MM.1S (cell line): ENCODE measurements around the gene KRTAP5-9.
"Not testable (repeated sequence)": the region's sequence is repeated elsewhere in the genome, so short reads cannot be mapped to it uniquely, and the experiment has no call there.

Experiments
- DNase-seq: peaks from one replicate; pipeline ENCODE4 v3.0.0-alpha.2; 2015
- H2AFZ ChIP-seq: fragments of 300-600 bp; sonication (generic); 2 replicates; pipeline ENCODE4 v1.6.0; 2016; ENCODE audit warnings: antibody characterized with exemption, low read length
- H3F3A ChIP-seq: fragments of 300-600 bp; sonication (generic); 2 replicates; pipeline ENCODE4 v1.6.1; 2016; ENCODE audit warnings: mild to moderate bottlenecking, antibody characterized with exemption, low read length, moderate library complexity, mixed read lengths; ENCODE audit not compliant: insufficient read depth
- H3K27ac ChIP-seq: fragments of 300-600 bp; sonication (generic); 2 replicates; pipeline ENCODE4 v1.5.1; 2016; ENCODE audit warnings: mild to moderate bottlenecking, low read length
- H3K27me3 ChIP-seq: fragments of 300-600 bp; sonication (generic); replicated peaks from 2 replicates; pipeline ENCODE4 v1.6.0; 2016; ENCODE audit warnings: low read length; ENCODE audit not compliant: insufficient read depth
- H3K36me3 ChIP-seq: fragments of 300-600 bp; sonication (generic); replicated peaks from 2 replicates; pipeline ENCODE4 v1.6.1; 2016; ENCODE audit warnings: mild to moderate bottlenecking, low read length, mixed read lengths; ENCODE audit not compliant: insufficient read depth
- H3K4me1 ChIP-seq: fragments of 300-600 bp; sonication (generic); 2 replicates; pipeline ENCODE4 v1.6.1; 2016; ENCODE audit warnings: low read length, mixed read lengths
- H3K4me2 ChIP-seq: fragments of 300-600 bp; sonication (generic); 2 replicates; pipeline ENCODE4 v1.6.0; 2016; ENCODE audit warnings: low read depth, low read length
- H3K4me3 ChIP-seq: fragments of 300-600 bp; sonication (generic); 2 replicates; pipeline ENCODE4 v1.5.1; 2016; ENCODE audit warnings: low read length, mixed read lengths
- H3K79me2 ChIP-seq: fragments of 300-600 bp; sonication (generic); 2 replicates; pipeline ENCODE4 v1.6.1; 2016; ENCODE audit warnings: mixed run types, low read length, mixed read lengths
- H3K9ac ChIP-seq: fragments of 300-600 bp; sonication (generic); 2 replicates; pipeline ENCODE4 v1.6.1; 2016; ENCODE audit warnings: low read length, mixed read lengths
- H3K9me2 ChIP-seq: fragments of 300-600 bp; sonication (generic); replicated peaks from 2 replicates; pipeline ENCODE4 v1.6.1; 2016; ENCODE audit warnings: mild to moderate bottlenecking, low read length, mixed read lengths; ENCODE audit not compliant: insufficient read depth
- H3K9me3 ChIP-seq: fragments of 300-600 bp; sonication (generic); replicated peaks from 2 replicates; pipeline ENCODE4 v1.6.1; 2016; ENCODE audit warnings: mild to moderate bottlenecking, low read length, mixed read lengths; ENCODE audit not compliant: insufficient read depth
- H4K20me1 ChIP-seq: fragments of 300-600 bp; sonication (generic); 2 replicates; pipeline ENCODE4 v1.6.1; 2016; ENCODE audit warnings: mild to moderate bottlenecking, low read length, moderate library complexity, mixed read lengths; ENCODE audit not compliant: insufficient read depth
- EZH2 ChIP-seq: fragments of 300-600 bp; sonication (generic); optimal IDR thresholded peaks from 2 replicates; pipeline ENCODE3; 2017; ENCODE audit warnings: low read depth, mild to moderate bottlenecking, antibody characterized with exemption, low read length, mixed read lengths
- EZH2phosphoT487 ChIP-seq: fragments of 300-600 bp; sonication (generic); IDR thresholded peaks from 2 replicates; pipeline ENCODE4 v1.6.1; 2018; ENCODE audit warnings: antibody characterized with exemption, low read length
- TF ChIP-seq, protein P1 (sequence below): fragments of 300-600 bp; sonication (generic); IDR thresholded peaks from 2 replicates; pipeline ENCODE4 v1.5.1; 2016; ENCODE audit warnings: antibody characterized with exemption, low read length, mixed read lengths

Gene KRTAP5-9

DNA sequence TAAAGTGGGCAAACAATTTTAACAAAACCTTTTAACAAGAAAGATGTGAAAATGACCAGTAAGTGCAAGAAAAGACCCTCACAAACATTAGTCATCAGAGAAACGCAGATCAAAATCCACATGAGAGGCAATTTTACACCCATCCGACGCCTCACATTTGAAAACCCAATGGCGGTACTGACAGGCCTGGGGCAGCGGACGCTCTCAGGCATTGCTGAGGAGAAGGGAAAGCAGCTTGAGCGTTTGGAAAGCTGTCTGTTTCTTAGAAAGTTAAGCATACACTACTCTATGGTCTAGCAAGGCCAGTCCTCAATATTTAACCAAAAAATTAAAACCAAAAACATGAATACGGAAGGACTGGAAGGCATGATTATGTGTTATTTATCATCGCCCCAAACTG lies 12.4 kb upstream of the KRTAP5-9 start:
- no peaks in the 10 kb centered on the region for H3K36me3 ChIP-seq
- no peaks in the 10 kb centered on the region for H3F3A ChIP-seq
- H2AFZ ChIP-seq: no peak overlapping the region
- no peaks in the 10 kb centered on the region for H3K9me2 ChIP-seq
- no peaks in the 10 kb centered on the region for H3K79me2 ChIP-seq
- DNase-seq: no peak
- no peaks in the 10 kb centered on the region for H4K20me1 ChIP-seq
- no peaks in the 10 kb centered on the region for H3K4me1 ChIP-seq
- H3K4me2 ChIP-seq: no peak overlapping the region
- no peaks in the 10 kb centered on the region for H3K9me3 ChIP-seq
- peaks cover 35% of the 10 kb centered on the region for H3K27me3 ChIP-seq
- H3K9ac ChIP-seq: no peak overlapping the region
- no peak overlapping the region for H3K27ac ChIP-seq
- H3K4me3 ChIP-seq: no peak overlapping the region
- no peak for TF ChIP-seq EZH2

- H3K4me1 ChIP-seq: no peaks in the 10 kb centered on the region
- no peaks in the 10 kb centered on the region for H3K9me3 ChIP-seq
- H3K4me3 ChIP-seq: no peak overlapping the region
- peaks cover 46% of the 10 kb centered on the region for H3K27me3 ChIP-seq
- no peak overlapping the region for H3K4me2 ChIP-seq
- DNase-seq: no peak
- no peak overlapping the region for H2AFZ ChIP-seq
- H3F3A ChIP-seq: no peaks in the 10 kb centered on the region
- no peak overlapping the region for H3K9ac ChIP-seq
- no peaks in the 10 kb centered on the region for H3K36me3 ChIP-seq
- no peaks in the 10 kb centered on the region for H3K9me2 ChIP-seq
- TF ChIP-seq, protein P1, sequence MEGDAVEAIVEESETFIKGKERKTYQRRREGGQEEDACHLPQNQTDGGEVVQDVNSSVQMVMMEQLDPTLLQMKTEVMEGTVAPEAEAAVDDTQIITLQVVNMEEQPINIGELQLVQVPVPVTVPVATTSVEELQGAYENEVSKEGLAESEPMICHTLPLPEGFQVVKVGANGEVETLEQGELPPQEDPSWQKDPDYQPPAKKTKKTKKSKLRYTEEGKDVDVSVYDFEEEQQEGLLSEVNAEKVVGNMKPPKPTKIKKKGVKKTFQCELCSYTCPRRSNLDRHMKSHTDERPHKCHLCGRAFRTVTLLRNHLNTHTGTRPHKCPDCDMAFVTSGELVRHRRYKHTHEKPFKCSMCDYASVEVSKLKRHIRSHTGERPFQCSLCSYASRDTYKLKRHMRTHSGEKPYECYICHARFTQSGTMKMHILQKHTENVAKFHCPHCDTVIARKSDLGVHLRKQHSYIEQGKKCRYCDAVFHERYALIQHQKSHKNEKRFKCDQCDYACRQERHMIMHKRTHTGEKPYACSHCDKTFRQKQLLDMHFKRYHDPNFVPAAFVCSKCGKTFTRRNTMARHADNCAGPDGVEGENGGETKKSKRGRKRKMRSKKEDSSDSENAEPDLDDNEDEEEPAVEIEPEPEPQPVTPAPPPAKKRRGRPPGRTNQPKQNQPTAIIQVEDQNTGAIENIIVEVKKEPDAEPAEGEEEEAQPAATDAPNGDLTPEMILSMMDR: no peak
- no peak for TF ChIP-seq EZH2phosphoT487
- no peak for TF ChIP-seq EZH2
- no peaks in the 10 kb centered on the region for H4K20me1 ChIP-seq
- no peaks in the 10 kb centered on the region for H3K79me2 ChIP-seq
- H3K27ac ChIP-seq: no peak overlapping the region
Measured at GRCh38 chr11:71537537-71537936, 10.7 kb upstream of the KRTAP5-9 start.

DNA sequence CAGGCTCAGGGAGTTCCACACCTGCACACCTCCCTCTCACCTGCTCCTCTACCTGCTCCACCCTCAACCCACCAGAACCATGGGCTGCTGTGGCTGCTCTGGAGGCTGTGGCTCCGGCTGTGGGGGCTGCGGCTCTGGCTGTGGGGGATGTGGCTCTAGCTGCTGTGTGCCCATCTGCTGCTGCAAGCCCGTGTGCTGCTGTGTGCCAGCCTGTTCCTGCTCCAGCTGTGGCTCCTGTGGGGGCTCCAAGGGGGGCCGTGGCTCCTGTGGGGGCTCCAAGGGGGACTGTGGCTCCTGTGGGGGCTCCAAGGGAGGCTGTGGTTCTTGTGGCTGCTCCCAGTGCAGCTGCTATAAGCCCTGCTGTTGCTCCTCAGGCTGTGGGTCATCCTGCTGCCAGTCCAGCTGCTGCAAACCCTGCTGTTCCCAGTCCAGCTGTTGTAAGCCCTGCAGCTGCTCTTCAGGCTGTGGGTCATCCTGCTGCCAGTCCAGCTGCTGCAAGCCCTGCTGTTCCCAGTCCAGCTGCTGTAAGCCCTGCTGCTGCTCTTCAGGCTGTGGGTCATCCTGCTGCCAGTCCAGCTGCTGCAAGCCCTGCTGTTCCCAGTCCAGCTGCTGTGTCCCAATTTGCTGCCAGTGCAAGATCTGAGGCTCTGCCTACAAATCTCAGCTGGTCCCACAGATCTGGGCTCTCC lies 10.1 kb upstream of the KRTAP5-9 start, which contains the start of gene KRTAP5-8:
Gene KRTAP5-8 (plus strand): TSS at position 49 of the 689 bp plus-strand sequence. CDS start 31 bp downstream, at position 80.
- H3K9ac ChIP-seq, H3K79me2 ChIP-seq, H3K27ac ChIP-seq, H3K4me1 ChIP-seq, H3K9me3 ChIP-seq, H3K9me2 ChIP-seq, H4K20me1 ChIP-seq, H2AFZ ChIP-seq, H3K4me3 ChIP-seq, H3K36me3 ChIP-seq, DNase-seq, H3F3A ChIP-seq, H3K4me2 ChIP-seq: not testable (repeated sequence)
- H3K27me3 ChIP-seq: peaks cover 48% of the 10 kb centered on the region

DNA sequence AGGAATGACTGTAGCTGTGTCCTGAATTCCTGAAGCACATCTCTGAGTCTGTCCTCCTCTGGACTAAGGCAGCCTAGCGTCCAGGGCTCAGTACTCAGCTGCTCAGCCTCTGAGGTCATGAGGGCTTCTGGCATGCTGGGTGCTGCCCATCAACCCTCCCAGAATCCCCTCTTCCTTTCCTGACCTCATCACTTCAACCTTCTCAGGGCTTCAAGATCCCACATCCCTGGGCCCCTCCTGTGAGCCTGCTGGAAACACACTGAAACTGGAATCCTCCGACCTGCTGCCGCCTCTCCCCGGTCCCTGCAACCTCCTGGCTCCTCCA lies 9.6 kb upstream of the KRTAP5-9 start:
- TF ChIP-seq EZH2phosphoT487: no peak
- Histone ChIP-seq H3K4me3 (no peak overlapping the region), H3K9me3 (no peaks in the 10 kb centered on the region), H3K36me3 (no peaks in the 10 kb centered on the region), H3F3A (no peaks in the 10 kb centered on the region), H3K27me3 (peaks cover 51% of the 10 kb centered on the region), H4K20me1 (no peaks in the 10 kb centered on the region), H2AFZ (no peak overlapping the region), H3K27ac (no peak overlapping the region), H3K9me2 (no peaks in the 10 kb centered on the region), H3K9ac (no peak overlapping the region), H3K79me2 (no peaks in the 10 kb centered on the region), H3K4me1 (no peaks in the 10 kb centered on the region), H3K4me2 (no peak overlapping the region)
- no peak for DNase-seq

- Histone ChIP-seq H2AFZ (no peak overlapping the region), H3K4me3 (no peak overlapping the region), H3F3A (no peaks in the 10 kb centered on the region), H3K27ac (no peak overlapping the region), H3K79me2 (no peaks in the 10 kb centered on the region), H3K9me3 (no peaks in the 10 kb centered on the region), H3K27me3 (peaks cover 55% of the 10 kb centered on the region), H3K4me1 (no peaks in the 10 kb centered on the region), H3K9me2 (no peaks in the 10 kb centered on the region), H3K36me3 (no peaks in the 10 kb centered on the region), H3K9ac (no peak overlapping the region), H3K4me2 (no peak overlapping the region), H4K20me1 (no peaks in the 10 kb centered on the region)
- no peak for DNase-seq
- TF ChIP-seq EZH2phosphoT487 (no peak), EZH2 (no peak)
- TF ChIP-seq, protein P1: no peak
Measured at GRCh38 chr11:71539017-71539416, 9.2 kb upstream of the KRTAP5-9 start.

- not testable (repeated sequence) for H3K4me2 ChIP-seq, DNase-seq, H3K79me2 ChIP-seq, H3K4me1 ChIP-seq, H3K9me3 ChIP-seq, H3K27ac ChIP-seq, H3K36me3 ChIP-seq, H3K4me3 ChIP-seq, H3K9me2 ChIP-seq, H4K20me1 ChIP-seq, H3K9ac ChIP-seq, H3F3A ChIP-seq, H2AFZ ChIP-seq
- H3K27me3 ChIP-seq: peaks cover 64% of the 10 kb centered on the region
Measured at GRCh38 chr11:71539971-71540370, 8.2 kb upstream of the KRTAP5-9 start.
